Activated T-helper 1 cell treated with anti-CD3 and anti-CD28 coated beads, Interleukin-2, amount 50 U/mL, for 16 hours (primary cell): ENCODE data around the gene RAP1GAP.
"Not testable (repeated sequence)": the region's sequence is repeated elsewhere in the genome, so short reads cannot be mapped to it uniquely, and the experiment has no call there.

Experiments used
- DNase-seq, 2 donors: peaks; one replicate each; pipeline ENCODE4 v3.0.0-alpha.2; 2020; ENCODE audit warnings: low read depth in 1 of 2, low spot score in 1 of 2

RAP1GAP gene

GRCh38 chr1:21645550-21645949 is 23.6 kb downstream of the RAP1GAP start:
- DNase-seq = no peak

GRCh38 chr1:21644906-21645305 is 24.3 kb downstream of the RAP1GAP start:
- DNase-seq = no peak

- DNase-seq = no peak
Observed at GRCh38 chr1:21644348-21644747, 24.8 kb downstream of the RAP1GAP start.

- DNase-seq = no peak
Observed at GRCh38 chr1:21643624-21644023, 25.5 kb downstream of the RAP1GAP start.

- no peak for DNase-seq
Observed at GRCh38 chr1:21641967-21642739, 27.0 kb downstream of the RAP1GAP start.

GRCh38 chr1:21641537-21641936 is 27.6 kb downstream of the RAP1GAP start:
- no peak for DNase-seq

GRCh38 chr1:21641076-21641475 is 28.1 kb downstream of the RAP1GAP start:
- DNase-seq = no peak

GRCh38 chr1:21640653-21641052 is 28.5 kb downstream of the RAP1GAP start:
- no peak for DNase-seq

- no peak for DNase-seq
Observed at GRCh38 chr1:21639594-21640041, 29.5 kb downstream of the RAP1GAP start.

GRCh38 chr1:21638531-21639341 is 30.4 kb downstream of the RAP1GAP start:
- no peak for DNase-seq

- no peak for DNase-seq
Observed at GRCh38 chr1:21637514-21637913, 31.6 kb downstream of the RAP1GAP start.

- no peak for DNase-seq
Observed at GRCh38 chr1:21636029-21636428, 33.1 kb downstream of the RAP1GAP start.

- DNase-seq = no peak
Observed at GRCh38 chr1:21634806-21635535, 34.2 kb downstream of the RAP1GAP start.

GRCh38 chr1:21633992-21634805 is 35.0 kb downstream of the RAP1GAP start:
- no peak for DNase-seq

- DNase-seq = no peak
Observed at GRCh38 chr1:21633141-21633755, 35.9 kb downstream of the RAP1GAP start.

- no peak for DNase-seq
Observed at GRCh38 chr1:21631944-21632887, 36.9 kb downstream of the RAP1GAP start.

- DNase-seq = not testable (repeated sequence)
Observed at GRCh38 chr1:21631590-21631943, 37.6 kb downstream of the RAP1GAP start.

- no peak for DNase-seq
Observed at GRCh38 chr1:21630571-21631343, 38.4 kb downstream of the RAP1GAP start.

GRCh38 chr1:21629971-21630370 is 39.2 kb downstream of the RAP1GAP start:
- no peak for DNase-seq
